Epidermal melanocyte (primary cell): ENCODE measurements around the gene TCERG1L.

ENCODE experiments used
- DNase-seq: peaks from one replicate; pipeline ENCODE4 v3.0.0; 2011; ENCODE audit warnings: low spot score; ENCODE audit not compliant: insufficient read length

The TCERG1L gene

DNA sequence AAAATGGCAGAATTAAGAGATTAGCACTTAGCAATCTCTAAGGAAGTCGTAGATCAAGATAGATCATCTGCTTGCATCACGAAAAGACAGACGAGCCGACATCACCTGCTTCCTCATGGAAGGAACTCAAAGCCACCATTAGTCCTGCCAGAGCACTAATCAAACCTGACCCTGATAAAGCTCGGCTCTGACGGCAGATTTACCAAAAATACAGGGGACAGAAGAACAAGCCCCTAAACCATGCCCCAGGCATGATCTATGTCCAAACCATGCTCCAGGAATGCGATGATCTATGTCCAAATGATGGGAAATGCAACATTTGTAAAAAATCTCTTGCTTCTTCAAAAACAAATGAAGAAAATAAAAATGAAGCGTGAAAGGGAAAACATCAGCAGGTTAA is 182.8 kb downstream of the TCERG1L start:
- no peak for DNase-seq

DNA sequence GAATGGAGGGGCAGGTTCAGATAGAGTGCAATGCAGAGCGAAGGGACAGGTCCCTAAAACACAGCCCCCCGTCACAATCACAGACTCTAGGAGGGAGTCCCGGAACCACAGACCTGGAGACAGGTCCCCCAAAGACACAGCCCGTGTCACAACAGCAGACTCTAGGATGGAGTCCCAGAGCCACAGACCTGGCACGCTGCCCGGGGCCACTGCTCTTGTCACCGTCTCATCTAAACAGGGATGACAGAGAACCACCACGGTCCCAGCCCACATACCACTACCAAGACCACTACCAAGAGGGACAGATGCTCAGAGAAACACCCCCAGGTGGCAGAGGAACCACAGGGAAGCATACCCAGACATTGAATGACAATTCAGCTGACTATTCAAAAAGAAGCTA is 183.9 kb downstream of the TCERG1L start:
- DNase-seq: no peak

DNA sequence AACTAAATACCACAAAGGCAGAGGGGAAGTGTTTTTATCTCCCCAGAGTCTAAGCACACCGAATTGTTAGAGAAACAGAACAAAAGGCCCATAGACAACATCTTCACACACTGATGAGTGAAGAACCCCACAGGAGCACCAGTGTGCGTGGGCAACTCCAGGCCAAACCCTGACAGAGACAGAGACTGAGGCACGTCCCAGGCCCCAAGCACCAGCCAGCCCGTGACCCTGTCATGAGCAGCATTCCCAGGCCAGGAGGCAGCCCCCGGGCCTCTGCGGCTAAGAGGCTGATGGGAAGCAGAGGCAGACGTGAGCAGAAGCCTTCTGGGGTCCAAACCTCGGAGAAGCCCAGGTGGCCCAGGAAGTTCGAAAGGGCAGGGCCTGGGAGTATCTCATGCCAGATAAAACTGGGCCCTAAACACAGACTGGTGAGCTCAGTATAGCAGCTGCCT is 184.4 kb downstream of the TCERG1L start:
- DNase-seq: no peak

DNA sequence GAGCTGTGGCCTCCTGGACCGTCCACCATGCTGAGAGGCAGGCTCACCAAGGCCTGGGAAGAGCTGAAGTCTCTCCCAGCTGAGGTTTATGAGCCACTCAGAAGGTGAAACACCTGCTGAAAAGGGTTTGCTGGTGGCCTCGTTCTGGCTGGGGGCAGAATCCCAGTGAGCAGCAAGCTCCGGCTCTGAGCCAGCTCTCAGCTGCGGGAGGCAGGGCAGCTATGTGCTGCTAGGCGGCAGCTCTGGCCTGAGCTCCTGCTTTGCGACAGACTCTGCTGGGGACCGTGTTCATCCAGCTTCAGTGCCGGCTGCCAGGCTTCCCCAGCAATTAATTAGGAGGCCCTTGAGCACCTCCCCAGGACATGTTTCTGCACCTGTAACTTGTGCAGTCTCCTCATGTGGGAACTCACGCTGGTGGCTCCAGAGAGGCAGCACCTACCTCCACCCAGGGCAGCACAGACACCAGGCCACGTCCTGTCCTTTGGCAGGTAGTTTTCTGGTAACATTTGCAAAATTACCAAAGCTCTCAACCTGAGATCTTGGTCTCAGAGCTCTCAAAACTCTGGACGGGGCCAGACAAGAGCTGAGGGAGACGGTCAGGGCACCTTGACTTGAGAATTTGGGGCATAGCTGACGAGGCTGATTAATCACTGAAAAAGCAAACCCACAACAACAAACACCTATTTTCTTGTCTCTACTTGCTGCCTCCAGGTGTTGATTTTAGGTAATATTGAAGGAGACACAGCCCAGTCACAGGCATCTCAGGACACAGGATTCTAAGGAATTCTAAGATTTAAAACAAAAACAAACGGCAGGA is 185.0 kb downstream of the TCERG1L start:
- DNase-seq: no peak

DNA sequence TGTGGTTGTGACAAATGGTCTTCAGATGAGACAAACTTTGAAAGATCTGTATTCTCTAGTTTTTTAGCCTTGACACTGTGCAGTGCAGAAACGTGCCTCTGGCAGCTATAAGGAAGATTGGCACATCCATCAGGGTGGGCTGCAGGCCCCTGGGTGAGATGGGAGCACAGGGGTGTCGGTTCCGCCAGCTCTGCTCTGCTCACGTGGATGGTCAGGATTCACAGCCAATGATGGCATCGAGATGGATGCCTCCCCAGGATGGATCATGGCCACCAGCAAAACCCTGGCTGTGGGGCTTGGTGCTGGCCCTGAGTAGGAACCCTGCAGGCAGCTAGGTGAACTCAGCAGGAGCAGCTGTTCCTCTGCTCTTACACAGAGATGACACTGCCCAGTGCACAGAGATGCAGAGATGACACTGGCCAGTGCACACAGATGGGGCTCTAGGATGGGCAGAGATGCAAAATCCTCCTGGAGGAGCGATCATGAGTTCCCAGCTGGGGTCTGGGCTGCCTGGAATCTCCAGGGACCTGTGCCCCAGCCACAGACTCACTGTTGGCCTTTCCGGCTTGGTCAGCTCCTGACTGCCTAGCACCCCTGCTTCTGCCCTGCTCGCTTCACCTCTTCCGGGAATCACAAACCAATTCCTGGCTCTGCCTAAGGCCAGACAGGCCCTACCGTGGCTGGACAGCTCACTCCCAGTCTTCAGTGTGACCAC is 185.9 kb downstream of the TCERG1L start:
- no peak for DNase-seq

DNA sequence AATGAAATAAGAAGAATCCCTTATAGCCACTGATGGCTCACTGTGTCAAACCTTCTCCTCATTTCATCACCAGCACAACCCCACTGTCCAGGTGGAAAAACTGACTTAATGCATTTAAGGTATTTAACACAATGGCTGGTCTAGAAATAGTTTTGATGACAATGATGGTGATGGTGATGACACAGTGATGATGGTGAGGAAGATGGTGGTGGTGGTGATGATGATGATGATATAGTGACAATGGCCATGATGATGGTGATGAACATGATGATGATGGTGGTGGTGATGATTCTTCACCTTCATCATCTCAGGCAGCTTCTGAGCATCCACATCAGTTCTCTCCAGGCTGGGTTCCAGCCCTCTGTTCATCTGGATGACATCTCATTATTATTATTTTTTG is 186.6 kb downstream of the TCERG1L start:
- DNase-seq: no peak

DNA sequence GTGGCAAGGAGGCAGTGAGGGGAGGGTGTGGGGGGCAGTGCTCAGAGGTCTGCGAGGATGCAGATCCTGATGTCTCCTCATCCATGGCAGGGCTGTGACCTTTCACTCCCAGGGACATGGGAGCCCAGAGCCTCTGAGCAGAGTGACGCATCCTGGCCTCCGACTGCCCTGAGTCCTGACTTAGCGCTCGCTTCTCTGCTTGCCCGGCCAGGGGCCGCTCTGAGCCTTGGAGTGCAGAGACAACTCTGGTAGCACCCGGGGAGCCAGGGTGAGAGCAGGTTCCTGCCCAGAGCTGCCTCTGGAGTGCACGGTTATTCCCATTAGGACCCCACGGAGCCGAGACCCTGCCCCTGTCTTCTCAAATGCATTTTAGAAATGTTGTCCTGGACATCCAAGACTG is 188.0 kb downstream of the TCERG1L start:
- DNase-seq: no peak

DNA sequence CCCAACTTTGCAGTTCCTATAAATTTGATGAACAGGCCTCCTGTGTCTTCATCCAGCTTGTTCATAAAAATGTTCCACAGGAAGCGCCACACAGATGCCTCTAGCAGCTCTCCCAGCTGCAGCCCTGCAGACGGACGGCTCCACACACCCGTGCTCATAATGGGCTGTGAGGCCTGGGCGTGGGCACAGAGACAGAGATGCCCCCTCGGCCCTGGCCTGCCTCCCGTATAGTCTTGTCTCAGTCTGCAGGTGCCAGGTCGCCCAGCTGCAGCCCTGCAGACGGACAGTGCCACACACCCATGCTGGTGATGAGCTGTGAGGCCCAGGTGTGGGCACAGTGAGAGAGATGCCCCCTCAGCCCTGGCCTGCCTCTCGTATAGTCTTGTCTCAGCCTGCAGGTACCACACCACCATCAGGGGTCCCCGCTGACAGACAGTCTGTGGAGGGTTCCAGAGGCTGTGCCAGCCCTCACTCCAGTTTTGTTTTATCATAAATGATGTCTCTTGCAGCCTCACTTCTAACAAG is 189.9 kb downstream of the TCERG1L start:
- DNase-seq: no peak

DNA sequence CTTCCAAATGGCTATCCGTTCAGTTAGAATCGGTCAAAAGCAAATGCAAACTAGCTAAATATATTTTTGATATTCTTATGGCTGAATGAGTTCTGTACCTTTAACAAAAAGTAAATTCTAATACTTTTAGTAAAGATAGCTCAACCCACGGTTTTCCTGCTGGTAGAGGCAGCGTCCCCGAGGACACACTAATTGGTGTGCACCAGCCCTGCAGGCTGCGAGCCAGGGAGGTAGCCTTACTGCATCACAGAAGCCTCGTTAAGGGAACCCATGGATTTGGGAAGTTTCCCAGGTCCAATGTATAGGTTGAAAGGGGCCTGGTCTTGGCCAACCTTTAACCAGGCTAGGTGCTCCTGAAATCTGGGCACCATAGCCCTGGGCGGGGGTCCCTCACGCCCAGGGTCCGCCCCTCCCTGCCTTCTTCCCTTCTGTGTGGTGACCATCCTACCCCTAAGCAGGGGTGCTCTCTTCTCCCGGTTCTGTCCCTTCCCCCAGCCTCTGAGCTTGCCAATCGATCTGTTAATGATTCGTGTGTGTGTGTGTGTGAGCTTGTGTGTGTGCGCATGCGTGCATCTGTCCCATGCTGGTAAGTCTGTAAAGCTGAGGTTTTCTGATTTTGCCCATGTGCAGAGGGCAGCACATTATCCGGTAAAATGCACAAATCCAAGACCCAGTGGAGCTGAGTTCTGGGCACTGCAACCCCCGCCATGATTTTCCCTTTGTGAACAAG is 191.7 kb downstream of the TCERG1L start:
- no peak for DNase-seq

DNA sequence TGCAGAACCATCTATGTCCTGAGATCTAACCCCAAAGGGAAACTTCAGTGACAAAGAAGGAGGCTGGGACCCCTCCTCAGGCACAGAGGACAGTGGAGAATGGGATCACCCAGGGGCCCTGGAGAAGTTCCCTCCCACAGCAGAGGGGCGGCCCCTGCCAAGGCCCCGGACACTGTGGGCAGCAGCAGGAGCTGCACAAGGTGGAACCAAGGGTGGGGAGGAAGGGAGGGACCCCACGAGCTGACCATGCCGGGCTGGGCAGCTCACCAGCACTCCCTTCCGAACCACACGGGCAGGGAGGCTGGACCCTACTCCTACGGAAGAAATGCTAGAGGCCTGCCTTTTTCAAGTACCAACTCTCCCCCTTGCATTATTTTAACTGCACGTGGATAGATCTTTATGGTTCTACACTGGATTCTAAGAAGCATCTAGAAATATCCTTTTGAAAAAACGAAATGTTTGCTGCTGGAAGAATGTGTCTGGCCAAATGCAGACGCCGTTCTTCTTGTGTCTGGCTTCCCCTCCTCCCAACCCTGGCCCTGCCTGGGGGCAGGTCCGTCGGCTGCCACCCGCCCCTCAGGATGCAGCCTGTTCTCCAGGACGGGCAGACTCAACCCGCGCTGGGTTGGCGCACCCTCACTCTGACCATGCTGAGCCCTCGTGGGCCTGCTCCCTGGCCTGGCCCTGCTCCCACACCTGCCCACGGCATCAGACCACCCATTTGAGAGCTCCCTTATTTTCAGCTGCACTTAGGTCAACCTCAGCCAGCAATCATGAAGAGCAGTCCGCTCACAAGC is 193.9 kb downstream of the TCERG1L start:
- no peak for DNase-seq

DNA sequence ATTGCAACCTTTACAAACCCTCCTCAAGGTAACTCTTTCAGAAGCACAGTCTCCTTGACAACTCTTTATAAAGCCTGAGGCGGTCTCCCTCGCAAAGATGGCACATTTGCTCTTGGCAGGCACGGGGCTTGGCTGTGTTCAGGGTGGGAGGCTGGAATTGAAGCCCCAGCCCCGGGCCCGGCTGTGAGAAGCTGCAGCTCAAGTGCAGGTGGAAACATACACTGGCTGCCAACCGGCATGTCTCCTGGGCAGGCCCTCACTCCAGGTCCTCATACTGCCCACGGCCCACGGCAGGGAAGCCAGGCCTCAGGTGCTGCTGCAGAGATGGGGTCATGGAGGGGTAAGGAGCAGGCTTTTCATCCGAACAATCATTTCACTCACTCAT is 194.5 kb downstream of the TCERG1L start:
- DNase-seq: no peak

DNA sequence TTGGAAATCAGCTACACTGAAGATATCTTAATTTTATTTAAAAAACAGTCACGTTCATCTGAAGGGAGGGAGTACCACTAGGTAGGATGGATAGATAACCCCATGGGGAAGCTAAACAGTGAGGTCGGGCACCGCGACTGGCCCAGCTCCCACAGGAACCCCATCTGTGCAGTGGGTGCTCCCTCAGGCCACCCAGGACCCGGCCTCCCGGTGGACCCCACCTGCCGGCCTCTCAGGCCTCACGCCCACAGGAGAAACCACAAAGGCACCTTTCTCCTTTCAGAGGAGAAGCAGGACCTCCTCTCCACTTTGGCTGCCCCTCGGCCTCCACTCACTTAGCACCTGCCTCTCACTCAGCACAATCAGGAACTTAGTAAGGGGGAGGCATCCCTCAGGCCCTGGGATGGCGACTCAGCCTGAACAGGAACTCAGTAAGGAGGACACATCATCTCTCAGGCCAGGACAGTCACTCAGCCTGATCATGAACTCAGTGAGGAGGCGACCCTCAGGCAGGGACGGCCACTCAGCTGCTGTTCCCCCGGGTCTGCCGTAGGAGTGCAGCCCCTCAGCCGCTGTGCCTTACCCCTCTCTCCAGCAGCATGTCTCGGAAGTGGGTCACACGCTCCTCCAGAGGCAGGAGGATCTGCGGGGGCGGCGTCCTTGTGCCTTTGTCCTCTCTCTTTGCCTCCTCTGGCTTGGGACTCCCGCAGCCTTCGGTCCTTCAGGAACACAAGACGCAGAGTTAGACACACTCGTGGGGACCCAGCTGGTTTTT is 195.1 kb downstream of the TCERG1L start:
- DNase-seq: no peak

DNA sequence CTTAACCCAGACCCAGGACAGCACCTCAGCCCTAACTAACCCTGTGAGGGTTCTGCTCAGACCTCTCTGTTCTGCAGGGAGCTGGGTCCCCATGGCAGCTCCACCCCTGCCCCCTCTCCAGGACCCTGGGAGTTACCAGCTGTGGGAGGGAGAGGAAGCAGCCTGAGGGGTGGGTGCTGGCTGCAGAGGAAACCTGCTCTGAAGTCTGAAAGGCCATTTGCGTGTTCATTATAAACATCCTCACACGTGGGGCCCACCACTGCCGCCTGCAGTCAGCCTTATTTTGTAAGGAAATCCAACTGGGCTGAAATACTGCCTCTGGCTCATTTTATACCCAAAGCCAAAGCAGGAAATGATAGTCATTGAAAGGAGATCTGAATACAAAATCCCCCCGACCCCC is 195.7 kb downstream of the TCERG1L start:
- DNase-seq: no peak

DNA sequence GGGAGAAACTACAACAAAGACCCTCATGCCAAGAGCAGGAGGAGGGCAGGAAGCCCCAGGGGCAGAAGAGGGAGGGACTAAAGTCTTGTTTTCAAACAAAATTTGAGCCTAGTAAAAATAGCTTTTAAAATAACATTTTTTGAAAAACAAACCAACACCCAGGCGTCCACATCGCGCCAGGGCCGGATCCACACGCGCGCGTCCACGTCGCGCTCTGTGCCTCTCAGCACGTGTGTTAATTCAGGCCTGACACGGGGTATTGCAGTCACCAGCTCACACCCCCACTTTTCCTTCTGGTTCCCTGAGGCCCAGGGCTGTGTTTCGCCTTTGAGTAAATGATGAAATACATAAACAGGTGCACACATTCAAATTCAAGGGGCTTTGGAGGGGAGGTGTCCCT is 196.2 kb downstream of the TCERG1L start:
- DNase-seq: no peak

DNA sequence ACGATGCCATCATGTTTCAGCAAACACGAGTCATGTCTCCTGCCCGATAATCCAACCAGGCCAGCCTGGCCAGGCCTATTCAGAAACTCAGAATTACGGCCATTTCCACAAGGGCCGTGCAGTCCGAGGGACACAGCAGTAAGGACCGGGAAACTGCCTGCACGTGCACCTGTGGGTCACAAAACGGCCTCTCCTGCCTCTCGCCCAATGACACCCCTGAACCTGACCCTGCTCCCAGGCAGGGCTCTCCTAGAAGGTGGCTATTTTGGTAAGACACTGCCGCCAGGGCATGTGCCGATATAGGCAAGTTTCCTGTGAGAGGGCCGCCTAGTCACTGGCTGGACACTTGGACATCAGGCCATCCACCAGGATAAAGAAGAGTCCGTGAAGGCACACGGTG is 196.7 kb downstream of the TCERG1L start:
- DNase-seq: no peak

DNA sequence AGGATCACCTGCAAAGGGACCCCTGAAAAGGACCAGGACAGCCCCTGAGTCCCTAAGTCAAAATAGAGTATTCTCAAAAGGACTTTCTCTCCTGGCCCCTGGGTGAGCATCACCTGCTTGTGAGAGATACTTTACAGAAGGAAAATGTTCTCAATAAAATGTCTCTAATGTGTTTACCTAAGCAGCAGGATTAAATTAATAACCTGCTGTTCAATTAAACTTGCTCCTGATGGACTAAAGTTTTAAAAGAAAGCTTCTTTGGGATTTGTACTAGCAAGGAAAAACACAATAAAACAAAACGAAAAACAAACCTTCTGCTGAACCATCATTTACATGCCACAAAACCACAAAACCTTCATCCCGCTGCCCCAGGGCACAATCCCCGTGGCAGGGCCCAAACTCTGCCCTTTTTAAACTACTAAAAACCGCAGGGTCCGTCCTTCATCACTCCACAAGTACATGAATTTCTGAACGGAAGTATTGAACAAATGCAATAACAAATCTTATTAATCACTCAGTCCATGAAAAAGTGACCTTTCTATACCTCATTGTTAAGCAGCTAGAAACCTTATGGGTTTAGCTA is 197.7 kb downstream of the TCERG1L start:
- DNase-seq: no peak

DNA sequence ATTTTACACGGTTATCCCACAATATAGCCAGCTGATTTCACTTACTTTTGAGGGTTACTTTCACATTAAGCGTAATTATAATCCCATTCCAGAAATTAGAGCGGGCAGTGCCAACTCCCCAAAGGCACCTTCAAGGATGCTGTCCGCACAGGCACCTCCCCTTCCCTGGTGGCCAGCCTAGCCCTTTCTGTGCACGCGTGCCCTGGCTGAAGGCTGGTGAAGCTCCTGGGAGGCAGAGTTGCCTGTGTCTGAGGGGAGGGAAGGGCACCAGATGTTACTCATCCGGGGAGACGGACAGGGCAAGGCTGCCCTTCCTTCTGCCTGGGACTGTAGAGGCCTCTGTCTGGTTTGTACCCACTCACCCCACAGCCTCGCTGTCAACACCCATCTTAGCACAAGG is 198.4 kb downstream of the TCERG1L start:
- no peak for DNase-seq

DNA sequence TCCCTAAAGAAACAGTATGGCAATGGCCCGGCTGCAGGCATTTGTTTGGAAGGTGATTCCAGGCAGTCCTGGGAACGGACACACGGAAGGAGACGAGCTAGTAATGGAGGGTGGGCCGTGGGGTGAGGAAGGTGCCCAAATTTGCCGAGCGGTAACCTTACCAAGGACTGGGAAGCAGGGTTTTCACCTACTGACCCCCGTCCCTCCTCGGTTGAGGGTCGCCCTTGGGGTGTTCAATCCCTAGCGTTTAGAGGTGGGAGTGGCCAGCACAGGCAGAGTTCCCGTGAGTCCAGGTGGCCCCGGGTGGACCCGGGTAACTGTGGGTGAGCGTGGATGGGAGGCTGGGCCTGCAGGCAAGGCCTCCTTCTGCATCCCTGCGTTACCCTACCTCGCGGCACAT is 198.8 kb downstream of the TCERG1L start:
- no peak for DNase-seq

DNA sequence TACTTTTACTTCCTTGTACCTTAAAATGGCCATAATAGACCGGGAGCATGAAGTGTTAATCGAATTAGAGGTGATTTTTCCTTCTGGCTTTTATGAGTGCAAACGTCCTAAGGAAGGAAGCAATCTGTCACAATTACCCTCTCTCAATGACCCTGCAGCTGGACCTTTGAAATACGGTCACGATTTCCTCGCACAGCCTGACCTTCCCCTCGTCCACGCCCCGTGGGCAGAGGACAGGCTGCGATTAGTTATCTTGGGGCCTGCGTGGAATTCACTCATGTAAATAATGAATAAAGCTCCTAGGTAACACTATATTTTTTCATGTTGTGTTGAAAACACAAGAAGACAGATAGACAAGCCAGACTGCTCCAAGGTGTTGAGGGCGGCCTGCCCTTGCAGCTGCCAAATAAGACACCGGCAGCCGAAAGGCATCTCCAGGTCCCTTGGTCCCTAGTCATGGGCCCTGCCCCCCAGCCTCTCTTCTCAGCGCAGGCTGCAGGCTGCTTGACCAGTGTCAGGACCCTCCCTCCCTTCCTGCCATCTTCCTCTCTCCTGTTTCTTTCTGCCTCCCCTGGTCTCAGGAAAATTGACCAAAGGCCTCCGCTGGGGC is 199.9 kb downstream of the TCERG1L start:
- DNase-seq: no peak

DNA sequence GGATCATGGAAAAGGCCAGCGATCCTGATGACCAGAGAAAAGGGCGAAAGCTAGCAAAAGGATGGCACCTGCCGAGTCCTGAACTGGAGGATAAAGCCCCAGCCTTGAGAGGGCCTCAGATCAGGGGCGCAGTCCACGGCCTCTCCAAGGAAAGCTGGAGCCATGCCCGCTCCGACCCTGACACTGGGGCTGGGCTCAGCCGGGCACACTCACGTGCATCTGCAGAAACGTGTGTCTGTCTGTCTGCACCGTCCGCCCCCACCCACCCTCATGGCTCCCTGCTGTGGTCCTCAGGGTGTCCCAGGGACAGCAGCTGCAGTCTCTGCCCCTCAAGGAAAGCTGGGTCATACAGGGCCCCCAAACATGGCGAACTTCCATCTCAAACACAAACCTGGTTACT is 200.5 kb downstream of the TCERG1L start:
- no peak for DNase-seq
